NCI-H187 (cell line): ENCODE data around the gene ZBTB7A.
A peak's percentile ranks its signal among the peaks of the same experiment; 100 is the strongest.

ENCODE experiments used
- DNase-seq, 2 experiments: peaks; one replicate each; lab custom pipeline; 2025; lab: John Stamatoyannopoulos, UW

Gene ZBTB7A

DNA sequence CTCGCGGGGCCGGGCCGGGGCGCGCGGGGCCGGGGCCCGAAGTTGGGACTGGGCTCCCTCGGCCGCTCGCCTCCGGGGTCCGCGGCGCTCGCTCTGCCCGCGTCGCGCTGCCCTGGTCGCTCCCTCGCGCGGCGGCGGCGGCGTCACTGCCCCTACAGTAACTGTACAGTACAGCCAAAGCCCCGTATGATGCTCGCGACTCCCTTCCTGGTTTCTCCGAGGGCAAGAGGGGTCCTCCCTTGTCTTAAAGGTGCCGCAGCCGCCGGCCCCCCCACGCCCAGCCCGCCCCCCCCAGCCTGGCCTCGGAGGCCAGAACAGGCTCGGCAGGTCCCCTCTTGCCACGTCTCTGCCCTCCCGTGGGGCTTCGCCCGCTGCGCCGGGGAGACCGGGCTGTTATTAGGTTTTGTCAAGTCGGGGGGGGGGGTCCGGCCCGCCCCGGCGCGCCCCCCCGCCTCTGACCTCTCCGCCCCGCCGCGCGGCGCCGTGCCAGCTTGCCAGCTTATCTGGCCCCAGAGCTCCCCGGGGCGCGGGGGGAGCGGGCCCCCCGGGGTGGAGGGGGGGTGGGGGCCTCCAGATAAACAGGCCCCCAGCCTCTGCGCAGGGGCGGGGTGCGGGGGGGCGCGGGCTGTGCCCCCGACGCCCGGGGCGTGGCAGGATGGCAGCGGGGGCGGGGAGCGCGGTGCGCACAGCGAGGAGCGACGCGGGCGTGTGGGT lies at the start of gene ZBTB7A:
TSS of gene ZBTB7A (minus strand) at position 218 of the 714 bp plus-strand sequence. CDS start 11,667 bp downstream, outside the sequence.
- peak in 1 of 2 experiments; percentile 52 for DNase-seq

DNA sequence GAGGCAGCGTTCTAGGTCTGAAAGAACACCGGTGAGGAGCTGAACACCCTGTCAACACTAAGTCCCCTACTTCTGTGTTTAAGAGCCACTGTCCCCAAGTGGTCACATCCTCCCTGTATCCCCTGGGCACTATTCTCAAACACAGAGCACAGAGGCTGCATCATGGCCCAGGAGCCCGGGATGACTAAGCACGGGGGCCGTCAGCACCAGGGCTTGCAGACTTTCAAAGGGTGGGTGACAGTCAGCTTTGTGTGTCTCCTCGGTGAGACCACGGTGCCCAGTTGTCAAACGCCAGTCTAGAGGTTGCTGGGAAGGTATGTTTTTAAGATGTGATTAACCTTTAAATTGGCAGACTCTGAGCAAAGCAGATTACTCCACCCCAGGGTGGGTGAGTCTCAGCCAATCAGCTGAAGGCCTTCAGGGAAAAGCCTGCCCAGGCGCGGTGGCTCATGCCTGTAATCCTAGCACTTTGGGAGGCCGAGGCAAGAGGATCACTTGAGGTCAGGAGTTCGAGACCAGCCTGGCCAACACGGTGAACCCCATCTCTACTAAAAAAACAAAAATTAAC lies 49.2 kb upstream of the ZBTB7A start:
- DNase-seq = no peak

DNA sequence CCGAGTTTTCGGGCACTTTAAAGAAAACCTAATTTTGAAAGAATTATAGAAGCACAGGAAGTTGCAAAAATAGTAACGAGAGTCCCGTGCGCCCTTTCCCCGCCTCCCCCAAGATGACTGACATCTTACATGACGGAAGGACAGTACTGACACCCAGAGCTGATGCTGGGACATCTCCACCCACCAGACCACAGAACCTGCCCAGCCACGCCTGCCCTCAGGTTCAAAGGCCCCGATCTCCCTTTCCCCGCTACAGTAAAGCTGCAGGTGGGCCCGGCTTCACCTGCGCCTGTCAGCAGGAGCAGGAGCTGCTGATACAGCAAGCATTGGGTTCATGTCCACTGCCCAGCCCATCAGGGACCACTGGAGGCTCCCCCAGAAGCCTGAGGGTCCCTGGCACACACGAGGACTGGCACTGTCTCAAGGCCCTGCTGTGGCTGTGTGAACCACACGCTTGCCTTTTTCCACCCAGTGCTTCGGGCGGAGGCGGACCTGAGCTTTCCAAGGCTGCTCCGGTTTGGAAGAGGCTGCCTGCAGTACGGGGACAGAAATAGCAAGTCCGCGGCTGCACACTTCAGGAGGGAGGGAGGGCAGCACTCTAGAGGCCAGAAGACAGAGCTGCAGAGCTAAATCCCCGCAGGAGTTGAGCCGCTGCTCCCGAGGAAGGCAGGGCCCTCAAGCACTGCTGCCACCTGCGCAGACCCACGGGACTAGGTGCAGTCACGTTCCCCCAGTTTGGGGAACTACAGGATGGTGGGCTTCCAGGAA lies 48.5 kb upstream of the ZBTB7A start:
- no peak for DNase-seq

GRCh38 chr19:4114181-4114580 lies 47.5 kb upstream of the ZBTB7A start:
- no peak for DNase-seq

- no peak for DNase-seq
Measured at GRCh38 chr19:4113398-4114088, 46.8 kb upstream of the ZBTB7A start.

GRCh38 chr19:4112367-4112766 lies 45.7 kb upstream of the ZBTB7A start:
- no peak for DNase-seq

DNA sequence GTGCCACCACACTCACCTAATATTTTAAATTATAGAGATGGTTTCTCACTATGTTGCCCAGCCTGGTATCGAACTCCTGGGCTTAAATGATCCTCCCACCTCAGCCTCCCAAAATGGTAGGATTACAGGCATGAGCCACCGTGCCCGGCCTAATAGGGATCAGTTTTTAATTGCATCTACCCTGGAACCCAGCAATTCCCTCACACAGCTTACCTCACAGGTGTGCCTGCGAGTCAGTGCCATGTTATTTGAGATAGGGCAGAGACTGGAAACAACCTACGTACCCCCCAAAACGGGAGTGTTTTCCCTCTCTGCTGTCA lies 42.9 kb upstream of the ZBTB7A start:
- DNase-seq = no peak

DNA sequence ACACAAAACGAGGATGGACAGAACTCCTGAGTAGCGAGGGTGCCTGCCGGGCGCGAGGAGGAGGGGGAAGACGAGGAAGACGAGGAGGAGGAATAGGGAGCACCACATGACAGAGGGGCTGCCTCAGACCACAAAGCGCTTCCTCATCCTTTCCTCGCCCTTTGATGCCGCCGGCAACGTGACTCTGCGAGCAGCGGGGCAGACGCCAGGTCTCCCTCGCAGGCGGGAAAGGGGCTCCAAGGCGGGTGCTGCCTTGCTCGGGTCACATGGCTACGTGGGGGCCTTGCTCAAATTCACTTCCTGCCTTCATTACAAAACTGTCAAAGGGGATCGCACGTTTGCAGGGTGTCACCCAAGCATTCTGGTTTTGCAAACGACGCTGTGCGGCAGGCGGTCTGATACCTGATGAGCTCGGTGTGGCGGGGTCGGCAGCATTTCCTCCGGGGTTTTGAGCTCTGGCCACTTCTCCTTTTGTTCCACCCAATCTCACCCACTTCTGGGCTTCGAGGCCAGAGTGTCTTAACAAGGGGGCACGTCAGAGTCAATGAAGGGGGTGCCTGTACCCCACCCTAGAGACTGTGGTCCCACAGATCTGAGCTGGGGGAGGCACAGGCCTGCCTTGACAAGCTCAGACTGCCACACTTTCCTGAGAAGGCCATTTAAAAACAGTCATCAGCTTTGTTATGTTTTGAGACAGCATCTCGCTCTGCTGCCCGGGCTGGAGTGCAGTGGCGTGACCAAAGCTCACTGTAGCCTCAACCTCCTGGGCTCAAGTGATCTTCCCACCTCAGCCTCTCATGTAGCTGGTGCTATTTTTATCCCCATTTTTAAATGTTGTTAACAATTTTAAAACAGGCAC lies 42.3 kb upstream of the ZBTB7A start:
- DNase-seq = no peak

GRCh38 chr19:4103080-4103433 lies 36.4 kb upstream of the ZBTB7A start:
- DNase-seq = no peak

DNA sequence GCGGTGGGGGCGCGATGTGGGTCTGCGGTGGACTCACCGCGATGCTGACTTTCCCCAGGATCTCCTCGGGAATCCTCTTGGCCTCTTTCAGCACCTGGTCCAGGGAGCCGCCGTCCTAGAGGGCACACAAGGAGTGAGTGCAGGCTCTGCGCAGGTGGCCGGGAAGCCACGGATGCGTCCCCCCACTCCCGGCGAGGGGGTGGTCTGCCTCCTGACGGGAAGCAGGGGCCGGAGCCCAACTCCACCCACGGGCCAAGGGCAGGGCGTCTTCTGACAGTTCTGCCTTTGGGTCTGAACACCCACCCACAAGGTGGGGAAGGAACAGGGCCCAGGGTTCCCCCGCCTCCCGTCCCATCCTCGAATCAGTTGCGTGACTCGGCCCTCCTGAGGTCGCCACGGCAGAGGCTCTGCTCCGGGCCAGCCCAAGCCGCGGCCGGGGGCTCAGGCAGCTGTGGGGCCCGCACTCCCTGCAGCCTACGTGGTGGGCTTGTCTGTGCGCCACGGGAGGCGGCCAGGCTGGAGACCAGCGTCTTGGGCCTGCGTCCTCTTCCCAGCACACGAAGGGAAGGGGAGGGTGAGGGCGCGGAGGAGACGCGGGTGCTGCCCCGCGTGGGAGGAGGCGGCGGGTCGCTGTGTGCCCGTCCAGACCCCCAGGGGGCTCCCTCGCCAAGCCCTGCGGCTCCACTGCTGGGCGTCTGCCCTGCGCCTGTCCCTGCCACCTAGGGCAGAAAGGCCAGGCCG lies 35.8 kb upstream of the ZBTB7A start:
- DNase-seq = no peak

- no peak for DNase-seq
Measured at GRCh38 chr19:4101496-4101770, 34.7 kb upstream of the ZBTB7A start.

GRCh38 chr19:4100647-4101495 lies 34.2 kb upstream of the ZBTB7A start:
- no peak for DNase-seq

- DNase-seq = no peak
Measured at GRCh38 chr19:4099041-4099764, 32.5 kb upstream of the ZBTB7A start.

DNA sequence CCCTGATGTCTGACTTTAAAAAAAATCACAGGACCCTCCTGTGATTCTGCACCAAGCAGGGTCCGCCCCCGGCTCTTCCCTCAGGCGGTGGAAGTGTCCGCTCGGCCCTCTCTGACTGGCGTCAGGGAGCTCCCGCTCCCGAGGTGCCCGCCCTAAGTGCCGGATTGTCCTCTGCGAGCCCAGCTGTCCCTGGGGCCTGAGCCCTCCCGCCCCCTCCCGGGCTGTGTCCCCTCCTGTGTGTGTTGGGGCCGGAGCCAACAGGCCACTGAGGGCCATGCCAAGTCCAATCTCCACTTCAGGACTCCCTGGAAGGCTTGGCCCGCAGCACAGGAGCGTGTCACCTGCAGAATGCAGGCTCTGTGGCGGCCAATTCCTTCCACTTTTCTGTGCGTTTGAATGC lies 31.8 kb upstream of the ZBTB7A start:
- DNase-seq = no peak

DNA sequence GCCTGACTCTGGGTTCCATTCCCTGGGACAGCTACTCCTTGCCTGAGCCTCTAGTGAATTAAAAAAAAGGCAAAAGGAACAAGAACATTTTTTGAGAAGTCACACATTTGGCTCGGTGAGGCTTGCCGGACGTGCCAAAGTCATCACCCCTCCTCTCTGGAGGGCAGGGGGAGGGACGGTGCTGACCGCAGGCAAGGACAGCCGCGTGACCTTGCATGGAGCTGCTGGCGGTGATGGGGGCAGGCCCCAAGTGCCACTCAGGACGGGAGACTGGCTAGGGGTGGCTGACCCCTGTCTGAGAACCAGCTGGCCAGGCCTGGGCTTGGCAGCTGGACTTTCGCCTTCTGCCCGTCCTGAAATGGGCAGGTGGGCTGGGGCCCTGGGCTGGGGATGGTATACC lies 30.8 kb upstream of the ZBTB7A start:
- DNase-seq = no peak

DNA sequence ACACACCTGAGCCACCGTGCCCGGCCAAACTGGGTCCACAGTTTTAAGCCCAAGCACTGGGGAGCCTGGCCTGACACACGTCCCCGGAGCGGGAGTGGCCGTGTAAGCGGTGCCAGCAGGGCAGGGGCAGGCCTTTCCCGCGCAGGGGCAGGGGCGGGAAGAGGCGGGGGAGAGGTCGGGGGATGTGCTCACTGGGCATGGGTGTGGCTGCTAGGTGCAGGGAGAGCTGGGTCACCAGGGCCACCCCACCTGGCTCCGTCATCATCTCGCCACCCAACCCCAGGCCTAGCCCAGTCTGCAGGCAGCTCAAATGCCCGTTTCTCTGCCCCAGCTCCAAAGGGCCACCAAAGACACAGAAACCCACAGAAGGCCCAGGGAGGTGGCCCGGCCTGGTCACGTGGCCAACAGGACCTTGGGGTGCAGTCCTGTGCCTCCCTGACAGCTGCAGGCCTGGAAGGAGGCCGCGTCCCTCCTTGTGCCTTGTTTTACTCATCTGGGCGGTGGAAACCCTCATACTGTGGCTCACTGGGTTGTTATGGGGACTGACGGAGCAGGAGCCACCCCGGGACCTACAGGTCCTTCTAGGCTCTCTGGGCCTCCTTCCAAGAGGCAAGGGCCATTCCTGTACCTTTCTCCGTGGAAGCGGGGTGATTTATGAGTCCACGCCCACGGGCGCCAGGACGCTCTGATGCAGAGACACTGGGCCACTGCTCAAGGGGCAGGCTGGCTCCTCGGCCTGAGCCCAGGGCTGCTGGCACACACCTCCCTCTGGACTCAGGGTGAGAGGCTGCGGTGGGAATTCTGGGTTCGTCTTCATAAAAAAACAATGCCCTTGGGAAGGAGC lies 29.6 kb upstream of the ZBTB7A start:
- DNase-seq = no peak

DNA sequence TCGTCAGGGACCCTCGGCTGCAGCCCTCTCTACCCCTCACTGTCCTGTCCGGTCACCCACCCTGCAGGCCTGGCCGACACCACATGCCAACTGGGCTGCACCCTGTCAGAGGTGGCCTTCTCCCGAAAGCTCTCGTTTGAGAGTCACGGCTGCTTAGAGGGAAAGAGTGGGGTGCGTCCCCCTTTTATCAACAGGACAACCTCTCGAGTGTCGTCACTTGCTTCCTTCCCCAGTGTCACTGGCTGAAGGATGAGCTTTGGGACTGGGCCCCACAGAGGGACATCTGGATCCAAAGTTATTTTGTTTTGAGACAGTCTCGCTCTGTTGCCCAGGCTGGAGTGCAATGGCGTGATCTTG lies 28.8 kb upstream of the ZBTB7A start:
- DNase-seq = no peak

GRCh38 chr19:4094761-4095487 lies 28.2 kb upstream of the ZBTB7A start:
- no peak for DNase-seq
